HG03159 (cell line): ENCODE results near the gene TRIM28.

Experiments used
- ATAC-seq: cut with Tn5 transposase; IDR thresholded peaks from one replicate; pipeline ENCODE4 v1.9.1; 2021; ENCODE audit warnings: mild to moderate bottlenecking, moderate library complexity; ENCODE audit not compliant: unreplicated experiment

TRIM28 gene

DNA sequence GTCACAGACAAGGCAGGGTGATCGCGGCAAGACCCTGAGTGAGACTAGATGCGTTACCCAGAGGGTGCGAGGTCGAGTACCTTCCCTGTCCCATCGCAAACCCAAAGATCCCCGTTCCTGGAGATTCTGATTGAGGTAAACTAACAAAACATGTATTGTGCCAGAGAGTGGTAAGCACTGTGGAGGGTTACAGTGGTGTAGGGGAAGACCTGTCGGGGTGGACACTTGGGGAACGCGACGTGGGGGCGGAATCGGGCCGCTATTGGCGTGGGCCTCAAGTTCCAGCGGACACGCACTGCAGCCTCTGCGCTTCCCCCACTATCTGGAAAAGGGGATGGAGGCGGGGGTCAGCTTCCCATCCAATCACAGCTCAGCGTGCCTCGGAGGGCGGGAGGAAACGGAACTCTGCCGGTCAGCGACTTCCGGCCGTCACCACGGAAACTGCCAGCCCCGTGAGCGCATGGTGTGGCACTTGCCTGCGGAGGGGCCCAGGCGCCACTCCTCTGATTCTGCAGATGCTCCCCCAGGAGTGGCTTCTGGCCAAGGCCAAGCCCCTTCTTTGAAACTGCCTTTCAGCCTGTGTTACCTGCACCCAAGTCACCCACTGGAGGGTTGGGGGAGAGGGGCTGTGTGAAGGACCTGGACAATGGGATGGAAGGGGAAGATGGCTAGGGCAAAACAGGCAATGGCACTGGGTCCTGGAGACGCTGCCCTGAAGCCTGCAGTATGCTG, 15.6 kb downstream of the TRIM28 start:
- ATAC-seq: peak; percentile 18

GRCh38 chr19:58560007-58560887, 16.4 kb downstream of the TRIM28 start:
- no peak for ATAC-seq

DNA sequence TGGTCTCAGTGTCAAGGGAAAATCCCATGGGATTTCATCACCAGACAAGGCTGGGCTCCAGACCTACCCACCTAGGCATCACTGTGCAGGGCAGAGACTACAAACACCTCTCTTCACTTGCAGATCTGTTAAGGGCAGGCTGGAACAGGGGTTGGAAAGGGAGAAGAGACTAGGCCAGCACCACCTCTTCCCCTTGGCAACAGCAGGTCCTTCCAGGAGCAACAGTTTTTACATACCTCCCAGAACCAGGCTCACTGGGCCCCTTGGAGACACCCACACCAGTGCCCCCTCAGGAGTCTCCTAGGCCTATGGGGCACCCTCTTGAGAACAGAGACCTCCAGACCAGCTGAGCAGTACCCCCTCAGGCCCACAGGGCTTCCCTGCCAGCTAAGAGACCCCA, 17.1 kb downstream of the TRIM28 start:
- no peak for ATAC-seq

GRCh38 chr19:58561373-58562121, 17.7 kb downstream of the TRIM28 start:
- ATAC-seq: no peak

GRCh38 chr19:58562122-58563033, 18.5 kb downstream of the TRIM28 start:
- ATAC-seq: no peak

DNA sequence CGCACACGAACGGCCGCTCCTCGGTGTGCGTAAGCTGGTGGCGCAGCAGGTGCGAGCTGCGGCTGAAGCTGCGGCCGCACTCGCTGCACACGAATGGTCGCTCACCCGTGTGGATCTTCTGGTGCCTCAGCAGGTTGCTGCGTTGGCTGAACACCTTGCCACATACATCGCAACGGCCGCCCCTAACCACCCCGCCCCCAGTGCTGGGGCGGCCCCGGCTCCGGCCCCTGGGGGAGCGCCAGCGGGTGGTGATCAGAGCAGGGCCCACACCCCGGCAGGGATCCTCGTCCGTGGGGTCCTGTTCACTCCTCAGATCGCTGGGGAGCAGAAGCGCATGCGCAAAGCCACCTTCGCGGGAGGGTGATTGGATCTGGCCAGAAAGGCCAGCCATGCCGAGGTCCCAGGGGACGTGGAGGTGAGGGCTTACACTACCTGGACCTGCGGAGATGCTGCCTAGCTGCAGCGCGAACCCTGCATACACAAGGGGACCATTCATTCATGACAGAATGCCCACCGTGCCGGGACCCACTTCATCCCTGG, 19.2 kb downstream of the TRIM28 start:
- ATAC-seq: no peak

- ATAC-seq: no peak
Measured at GRCh38 chr19:58563823-58564222, 20.0 kb downstream of the TRIM28 start.

- ATAC-seq: no peak
Measured at GRCh38 chr19:58566989-58567388, 23.1 kb downstream of the TRIM28 start.

DNA sequence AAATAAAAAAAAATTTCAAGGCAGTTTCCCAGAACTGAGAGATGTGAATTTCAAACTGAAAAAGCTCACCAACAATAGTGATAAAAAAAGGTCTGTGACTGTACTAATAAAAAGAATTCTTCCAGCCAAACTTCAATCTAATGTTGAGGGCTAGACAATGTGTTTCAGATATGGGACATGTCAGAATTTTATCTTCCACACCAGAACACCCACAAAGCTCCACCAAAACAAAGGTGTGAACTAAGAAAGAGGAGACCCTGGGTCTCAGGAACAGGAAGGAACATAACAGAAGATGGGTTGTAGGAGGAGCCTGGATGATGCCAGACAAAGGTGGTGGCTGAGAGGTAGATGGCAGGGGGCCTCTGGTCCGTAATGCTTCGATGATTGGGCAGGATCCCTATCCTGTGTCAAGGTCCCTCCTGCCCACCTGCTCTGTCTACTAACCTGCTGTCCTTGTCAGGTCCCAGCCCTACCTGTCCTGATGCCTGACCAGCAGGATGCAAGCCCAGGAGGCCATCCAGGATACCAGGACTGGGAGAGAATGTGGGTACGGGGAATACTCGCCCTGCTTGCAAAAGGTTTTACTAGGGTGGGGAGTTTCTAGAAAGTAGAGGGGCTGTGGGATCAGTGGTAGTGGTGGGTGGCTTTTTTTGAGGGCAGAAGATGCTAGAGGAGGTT, 24.7 kb downstream of the TRIM28 start:
- no peak for ATAC-seq

- no peak for ATAC-seq
Measured at GRCh38 chr19:58569191-58569942, 25.5 kb downstream of the TRIM28 start.

GRCh38 chr19:58569943-58570670, 26.2 kb downstream of the TRIM28 start:
- no peak for ATAC-seq

DNA sequence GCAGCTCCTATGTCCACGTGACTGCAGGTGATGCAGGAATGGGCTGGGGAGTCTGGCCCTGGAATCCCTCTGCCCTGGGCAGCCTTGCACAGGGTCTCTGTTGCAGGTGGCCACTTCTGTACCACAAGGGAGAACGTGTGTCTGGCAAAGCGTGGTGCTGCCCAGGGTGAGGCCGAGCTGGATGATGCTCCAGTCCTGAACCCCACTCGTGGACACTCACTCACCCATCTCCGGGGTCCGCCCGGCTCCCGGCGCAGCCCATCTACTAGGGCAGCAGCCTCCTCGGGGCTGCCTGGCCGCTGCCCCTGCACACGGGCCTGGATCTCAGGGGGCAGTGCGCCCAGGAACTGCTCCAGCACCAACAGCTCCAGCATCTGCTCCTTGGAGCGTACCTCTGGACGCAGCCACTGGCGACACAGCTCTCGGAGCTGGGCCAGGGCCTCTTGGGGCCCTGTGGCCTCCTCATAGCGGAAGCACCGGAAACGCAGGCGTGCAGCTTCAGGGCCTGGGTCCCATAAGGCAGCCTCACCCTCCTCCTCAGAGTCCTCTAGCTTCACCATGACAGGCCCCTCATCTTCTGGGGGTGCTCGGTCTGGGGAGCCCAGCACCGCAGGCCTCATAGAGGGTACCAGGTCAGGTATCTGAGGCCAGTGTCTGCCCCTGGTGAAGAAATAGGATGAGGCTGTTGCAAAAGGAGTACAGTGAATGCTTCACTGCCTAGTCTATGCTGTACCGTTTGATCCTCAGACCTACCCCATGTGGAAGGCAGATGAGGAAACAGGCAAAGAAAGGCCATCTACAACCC, 27.1 kb downstream of the TRIM28 start:
- ATAC-seq: no peak

GRCh38 chr19:58571575-58571947, 27.7 kb downstream of the TRIM28 start:
- no peak for ATAC-seq

DNA sequence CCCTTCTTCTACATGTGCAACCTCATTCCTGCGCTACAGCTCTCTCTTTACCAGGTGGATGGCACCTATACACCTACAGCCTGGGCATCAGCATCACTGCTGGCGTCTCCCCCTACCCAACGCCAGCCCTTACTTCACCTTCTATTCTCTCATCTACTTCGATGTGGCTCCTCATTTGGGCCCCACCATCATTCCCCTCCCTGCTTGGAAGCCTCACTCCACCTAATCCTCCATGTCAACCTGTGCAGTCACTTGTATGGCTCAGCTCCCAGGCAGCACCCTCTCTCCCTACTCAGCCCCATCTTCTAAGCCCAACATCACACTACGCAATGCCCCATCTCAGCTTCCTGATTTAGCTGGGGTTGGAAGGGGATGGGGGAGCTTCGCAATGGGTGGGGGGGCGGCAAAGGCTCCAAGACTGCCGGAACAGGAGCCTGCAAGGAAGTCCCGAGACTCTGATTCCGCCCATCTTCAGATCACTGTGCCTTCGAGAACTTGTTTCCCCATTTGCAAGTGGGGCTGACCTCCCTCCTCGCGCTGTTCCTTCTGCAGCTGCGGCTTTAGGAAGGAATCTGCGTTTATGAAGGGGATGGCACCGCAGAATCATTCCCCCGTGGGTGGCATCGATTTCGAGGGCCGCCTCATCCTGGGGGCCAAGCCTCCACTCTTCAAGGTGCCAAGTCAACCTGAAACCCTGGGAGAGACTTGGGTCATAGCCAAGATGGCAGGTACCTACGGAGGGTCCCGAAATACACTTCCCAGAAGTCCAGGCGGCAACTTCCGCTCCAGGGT, 28.4 kb downstream of the TRIM28 start:
- no peak for ATAC-seq

GRCh38 chr19:58572818-58573657, 29.2 kb downstream of the TRIM28 start, which contains the start of gene MZF1:
Gene MZF1 (minus strand): TSS chr19:58573335. CDS start chr19:58571389, 1,946 bp downstream.
- ATAC-seq: peak; percentile 57
